GM21717 (cell line): ENCODE data around the gene MBD3L5.
"Not testable (repeated sequence)": the region's sequence is repeated elsewhere in the genome, so short reads cannot be mapped to it uniquely, and the experiment has no call there.

Source experiments
- ATAC-seq: cut with Tn5 transposase; IDR thresholded peaks from one replicate; pipeline ENCODE4 v1.9.1; 2021; ENCODE audit warnings: mild to moderate bottlenecking, moderate library complexity; ENCODE audit not compliant: unreplicated experiment

Gene MBD3L5

GRCh38 chr19:7051421-7051820 is 21.0 kb downstream of the MBD3L5 start:
- not testable (repeated sequence) for ATAC-seq

- ATAC-seq, result not testable (repeated sequence)
Measured at GRCh38 chr19:7052896-7053295, 22.5 kb downstream of the MBD3L5 start.

GRCh38 chr19:7054635-7055368 is 24.4 kb downstream of the MBD3L5 start:
- not testable (repeated sequence) for ATAC-seq

- ATAC-seq, result not testable (repeated sequence)
Measured at GRCh38 chr19:7055679-7056078, 25.3 kb downstream of the MBD3L5 start.

- not testable (repeated sequence) for ATAC-seq
Measured at GRCh38 chr19:7056371-7056770, 26.0 kb downstream of the MBD3L5 start.

- ATAC-seq, result not testable (repeated sequence)
Measured at GRCh38 chr19:7058576-7058975, 28.2 kb downstream of the MBD3L5 start, which contains the start of gene MBD3L3. Gene MBD3L3, minus strand, starts transcription at chr19:7058676. Its CDS starts 71 bp downstream, at chr19:7058605.

- not testable (repeated sequence) for ATAC-seq
Measured at GRCh38 chr19:7059977-7060376, 29.6 kb downstream of the MBD3L5 start.

- no peak for ATAC-seq
Measured at GRCh38 chr19:7063339-7063738, 33.0 kb downstream of the MBD3L5 start.

GRCh38 chr19:7063764-7064418 is 33.5 kb downstream of the MBD3L5 start:
- ATAC-seq, result no peak

GRCh38 chr19:7067122-7067521 is 36.7 kb downstream of the MBD3L5 start:
- ATAC-seq, result not testable (repeated sequence)

GRCh38 chr19:7067716-7068115 is 37.3 kb downstream of the MBD3L5 start:
- ATAC-seq, result no peak

GRCh38 chr19:7068599-7068998 is 38.2 kb downstream of the MBD3L5 start:
- no peak for ATAC-seq

GRCh38 chr19:7069042-7069903 is 38.9 kb downstream of the MBD3L5 start, which contains the start of gene ZNF557:
Gene ZNF557, plus strand, starts transcription at chr19:7069703. Its CDS starts 5,372 bp downstream, at chr19:7075075.
- ATAC-seq, result peak; percentile 89

- peak; percentile 19 for ATAC-seq
Measured at GRCh38 chr19:7069904-7070226, 39.5 kb downstream of the MBD3L5 start.

- no peak for ATAC-seq
Measured at GRCh38 chr19:7072541-7072940, 42.2 kb downstream of the MBD3L5 start.

- no peak for ATAC-seq
Measured at GRCh38 chr19:7074705-7075282, 44.4 kb downstream of the MBD3L5 start.

- ATAC-seq, result no peak
Measured at GRCh38 chr19:7076151-7076550, 45.8 kb downstream of the MBD3L5 start.

- ATAC-seq, result no peak
Measured at GRCh38 chr19:7078008-7078407, 47.6 kb downstream of the MBD3L5 start.
